Measurements from ENCODE around the gene FNDC3B.

DNA sequence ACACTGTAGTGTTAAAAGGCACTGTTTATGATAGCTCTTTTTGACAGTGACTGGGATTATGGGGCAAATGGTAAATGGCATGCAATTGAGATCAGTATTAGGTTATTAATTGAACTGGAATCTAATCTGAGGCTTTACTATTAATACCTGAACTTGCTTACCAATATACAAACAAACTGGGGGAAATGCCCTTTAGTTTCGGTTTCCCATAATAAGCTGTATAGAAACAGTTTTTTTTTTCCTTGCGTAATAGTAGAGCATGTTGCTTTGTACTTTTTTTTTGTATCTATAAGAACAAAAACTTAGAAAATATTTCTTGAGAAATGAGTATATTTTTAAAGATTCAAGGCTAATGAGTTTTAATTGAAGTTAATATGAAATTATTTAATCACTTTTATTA is 95.0 kb downstream of the FNDC3B start:
- TF ChIP-seq ZNF324 (tag by site-specific recombination; IDR thresholded peaks at IDR 0.05) (no peak), ZNF350 (tag by site-specific recombination; IDR thresholded peaks at IDR 0.05) (no peak), ZNF473 (tag by site-specific recombination; IDR thresholded peaks at IDR 0.05) (no peak), ZBTB20 (tag by site-specific recombination; IDR thresholded peaks at IDR 0.05) (no peak), ZNF776 (tag by site-specific recombination; IDR thresholded peaks at IDR 0.05; ENCODE audit: borderline replicate concordance) (no peak), ZBTB8A (tag by site-specific recombination; IDR thresholded peaks at IDR 0.05) (no peak), ZNF280D (tag by site-specific recombination; IDR thresholded peaks at IDR 0.05) (no peak), YY1 (tag by site-specific recombination; IDR thresholded peaks at IDR 0.05) (no peak), ZFP69B (tag by site-specific recombination; IDR thresholded peaks at IDR 0.05) (no peak)
- TF ChIP-seq, protein P1, sequence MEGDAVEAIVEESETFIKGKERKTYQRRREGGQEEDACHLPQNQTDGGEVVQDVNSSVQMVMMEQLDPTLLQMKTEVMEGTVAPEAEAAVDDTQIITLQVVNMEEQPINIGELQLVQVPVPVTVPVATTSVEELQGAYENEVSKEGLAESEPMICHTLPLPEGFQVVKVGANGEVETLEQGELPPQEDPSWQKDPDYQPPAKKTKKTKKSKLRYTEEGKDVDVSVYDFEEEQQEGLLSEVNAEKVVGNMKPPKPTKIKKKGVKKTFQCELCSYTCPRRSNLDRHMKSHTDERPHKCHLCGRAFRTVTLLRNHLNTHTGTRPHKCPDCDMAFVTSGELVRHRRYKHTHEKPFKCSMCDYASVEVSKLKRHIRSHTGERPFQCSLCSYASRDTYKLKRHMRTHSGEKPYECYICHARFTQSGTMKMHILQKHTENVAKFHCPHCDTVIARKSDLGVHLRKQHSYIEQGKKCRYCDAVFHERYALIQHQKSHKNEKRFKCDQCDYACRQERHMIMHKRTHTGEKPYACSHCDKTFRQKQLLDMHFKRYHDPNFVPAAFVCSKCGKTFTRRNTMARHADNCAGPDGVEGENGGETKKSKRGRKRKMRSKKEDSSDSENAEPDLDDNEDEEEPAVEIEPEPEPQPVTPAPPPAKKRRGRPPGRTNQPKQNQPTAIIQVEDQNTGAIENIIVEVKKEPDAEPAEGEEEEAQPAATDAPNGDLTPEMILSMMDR (tag by site-specific recombination; IDR thresholded peaks at IDR 0.05): no peak
- TF ChIP-seq, protein P2, sequence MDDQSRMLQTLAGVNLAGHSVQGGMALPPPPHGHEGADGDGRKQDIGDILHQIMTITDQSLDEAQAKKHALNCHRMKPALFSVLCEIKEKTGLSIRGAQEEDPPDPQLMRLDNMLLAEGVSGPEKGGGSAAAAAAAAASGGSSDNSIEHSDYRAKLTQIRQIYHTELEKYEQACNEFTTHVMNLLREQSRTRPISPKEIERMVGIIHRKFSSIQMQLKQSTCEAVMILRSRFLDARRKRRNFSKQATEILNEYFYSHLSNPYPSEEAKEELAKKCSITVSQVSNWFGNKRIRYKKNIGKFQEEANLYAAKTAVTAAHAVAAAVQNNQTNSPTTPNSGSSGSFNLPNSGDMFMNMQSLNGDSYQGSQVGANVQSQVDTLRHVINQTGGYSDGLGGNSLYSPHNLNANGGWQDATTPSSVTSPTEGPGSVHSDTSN (CRISPR knock-in tag; IDR thresholded peaks at IDR 0.05): no peak
- TF ChIP-seq, protein P3, sequence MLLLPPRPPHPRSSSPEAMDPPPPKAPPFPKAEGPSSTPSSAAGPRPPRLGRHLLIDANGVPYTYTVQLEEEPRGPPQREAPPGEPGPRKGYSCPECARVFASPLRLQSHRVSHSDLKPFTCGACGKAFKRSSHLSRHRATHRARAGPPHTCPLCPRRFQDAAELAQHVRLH (tag by site-specific recombination; IDR thresholded peaks at IDR 0.05): no peak
